Activated CD8-positive, alpha-beta memory T cell treated with anti-CD3 and anti-CD28 coated beads, Interleukin-2, amount 50 U/mL, for 1 hour (primary cell): ENCODE results near the gene NTPCR.
"Not testable (repeated sequence)": the region's sequence is repeated elsewhere in the genome, so short reads cannot be mapped to it uniquely, and the experiment has no call there.

ENCODE experiments used
- DNase-seq: peaks from one replicate; pipeline ENCODE4 v3.0.0-alpha.2; 2020; ENCODE audit errors: extremely low read depth

The NTPCR gene

DNA sequence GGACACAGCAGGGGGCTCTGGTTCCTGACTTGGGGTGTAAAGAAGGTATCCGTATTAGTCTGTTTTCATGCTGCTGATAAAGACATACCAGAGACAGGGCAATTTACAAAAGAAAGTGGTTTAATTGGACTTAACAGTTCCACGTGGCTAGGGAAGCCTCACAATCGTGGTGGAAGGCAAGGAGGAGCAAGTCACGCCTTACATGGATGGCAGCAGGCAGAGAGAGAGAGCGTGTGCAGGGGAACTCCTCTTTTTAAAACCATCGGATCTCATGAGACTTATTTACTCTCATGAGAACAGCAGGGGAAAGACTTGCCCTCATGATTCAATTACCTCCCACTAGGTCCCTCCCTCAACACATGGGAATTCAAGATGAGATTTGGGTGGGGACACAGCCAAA, 23.2 kb upstream of the NTPCR start:
- not testable (repeated sequence) for DNase-seq

- no peak for DNase-seq
Measured at GRCh38 chr1:232927830-232928505, 22.4 kb upstream of the NTPCR start.

GRCh38 chr1:232932486-232933425, 17.7 kb upstream of the NTPCR start:
- DNase-seq, result no peak

GRCh38 chr1:232936941-232937340, 13.5 kb upstream of the NTPCR start:
- DNase-seq, result no peak

DNA sequence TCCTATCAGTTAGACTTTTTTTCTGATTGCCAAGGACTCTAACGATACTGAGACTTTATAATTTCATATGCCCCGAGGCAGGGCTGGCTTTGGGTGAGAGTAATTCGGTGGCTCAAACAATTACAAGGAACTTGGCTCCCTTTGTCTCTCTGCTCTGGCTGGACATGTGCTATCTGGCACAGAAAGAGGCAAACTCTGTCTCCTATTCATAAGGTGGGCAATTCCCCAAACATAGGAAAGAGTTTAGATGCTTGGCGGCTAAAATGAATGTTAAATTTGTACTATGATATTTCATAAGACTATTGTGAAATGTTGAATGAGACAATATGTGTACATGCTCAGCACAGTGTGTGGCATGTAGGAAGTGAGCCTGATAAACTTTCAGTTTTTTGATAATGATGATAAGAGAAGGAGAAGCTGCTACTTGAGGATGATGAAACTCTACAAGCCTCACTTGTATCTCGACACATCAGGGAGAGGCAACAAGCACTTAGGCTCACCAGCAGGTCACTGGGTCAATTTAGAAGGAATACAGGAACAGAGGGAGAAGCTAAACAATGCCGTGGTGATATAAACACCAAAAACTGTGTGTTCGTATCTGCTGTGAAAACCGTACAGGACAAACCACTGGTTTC, 12.6 kb upstream of the NTPCR start:
- no peak for DNase-seq

GRCh38 chr1:232938926-232939325, 11.5 kb upstream of the NTPCR start:
- DNase-seq, result no peak

GRCh38 chr1:232939748-232940147, 10.7 kb upstream of the NTPCR start:
- no peak for DNase-seq

DNA sequence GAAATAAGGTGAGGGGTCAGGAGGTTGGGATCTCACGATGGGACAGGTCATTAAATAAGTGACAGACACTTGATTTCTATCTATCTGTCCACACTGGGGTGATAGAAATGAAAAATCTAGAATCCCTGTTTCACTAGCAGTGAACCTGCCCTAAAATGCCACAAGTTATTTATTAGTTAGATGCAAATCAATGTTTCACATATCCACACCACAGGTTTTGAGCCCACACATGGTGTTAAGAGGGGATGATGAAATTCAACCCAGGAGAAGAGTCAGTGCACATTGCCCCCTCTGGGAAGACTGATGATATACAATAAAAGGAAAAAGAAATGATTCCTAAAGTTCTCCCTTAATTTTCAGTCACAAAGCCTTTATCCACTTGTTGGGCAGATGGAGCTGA, 10.1 kb upstream of the NTPCR start:
- no peak for DNase-seq

- no peak for DNase-seq
Measured at GRCh38 chr1:232942413-232943294, 7.8 kb upstream of the NTPCR start.

GRCh38 chr1:232943679-232944252, 6.6 kb upstream of the NTPCR start:
- no peak for DNase-seq

DNA sequence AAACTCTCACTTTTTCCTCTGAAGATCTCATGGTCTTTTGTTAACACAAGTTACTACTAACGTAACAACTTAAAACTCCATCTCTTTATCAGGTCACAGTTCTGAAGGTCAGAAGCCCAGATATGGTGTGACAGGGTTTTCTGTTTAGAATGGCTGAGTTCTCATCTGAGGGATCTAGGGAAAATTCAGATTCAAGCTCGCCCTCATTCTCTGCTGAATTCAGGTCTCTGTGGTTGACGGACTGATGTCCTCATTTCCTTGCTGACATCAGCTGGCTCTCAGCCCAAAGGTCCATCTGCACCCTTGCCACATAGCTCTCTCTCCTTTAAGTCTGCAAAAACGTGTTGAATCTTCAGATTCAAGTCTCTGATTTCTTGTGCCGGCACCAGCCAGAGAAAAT, 6.1 kb upstream of the NTPCR start:
- DNase-seq, result no peak

DNA sequence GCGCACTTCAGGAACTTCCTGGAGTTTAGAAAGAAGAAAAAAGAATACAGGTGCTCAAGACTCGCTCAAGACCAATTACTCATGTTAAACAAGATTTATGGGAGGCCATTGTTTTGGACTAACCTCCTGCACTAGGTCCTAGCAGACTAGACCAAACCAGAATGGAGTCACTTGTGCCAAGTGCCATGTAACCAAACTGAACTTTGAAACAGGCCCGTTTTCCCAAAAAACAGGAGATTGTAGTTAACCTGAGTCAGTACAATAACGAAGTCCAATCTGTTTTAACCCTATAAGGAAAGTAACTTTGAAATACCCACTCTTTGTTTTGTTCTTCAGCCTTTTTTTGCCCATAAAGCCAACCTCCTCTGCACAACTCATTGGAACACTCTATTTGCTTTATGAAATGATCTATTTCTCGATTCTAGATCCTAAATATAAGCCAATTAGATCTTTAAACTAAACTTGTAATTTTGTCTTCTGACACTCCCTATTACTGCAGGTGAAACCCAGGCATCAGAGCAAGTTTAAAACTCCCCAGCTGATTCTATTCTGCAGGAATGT, 695 bp upstream of the NTPCR start:
- no peak for DNase-seq

- DNase-seq, result no peak
Measured at GRCh38 chr1:232951180-232951579, 769 bp downstream of the NTPCR start.

DNA sequence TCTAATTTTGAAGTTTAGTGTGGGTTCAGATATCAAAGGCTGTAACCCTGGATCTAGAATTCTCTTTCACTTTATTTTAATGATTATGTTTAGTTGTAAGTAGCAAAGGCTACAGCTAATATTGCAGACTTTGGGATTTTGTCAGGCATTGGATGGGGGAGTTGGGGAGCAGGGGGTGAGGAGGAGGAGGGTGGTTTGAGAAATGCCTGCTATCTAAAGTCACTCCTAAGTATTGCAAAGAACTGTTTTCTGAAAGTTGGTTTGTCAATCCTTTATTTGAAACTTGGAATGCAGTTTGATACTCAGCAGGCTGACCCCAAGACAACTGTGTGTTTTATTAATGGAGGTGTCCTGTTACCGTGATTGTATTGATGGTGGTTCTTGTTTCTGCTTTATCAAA, 1.2 kb downstream of the NTPCR start:
- DNase-seq, result no peak

- DNase-seq, result no peak
Measured at GRCh38 chr1:232952514-232953499, 2.4 kb downstream of the NTPCR start.

DNA sequence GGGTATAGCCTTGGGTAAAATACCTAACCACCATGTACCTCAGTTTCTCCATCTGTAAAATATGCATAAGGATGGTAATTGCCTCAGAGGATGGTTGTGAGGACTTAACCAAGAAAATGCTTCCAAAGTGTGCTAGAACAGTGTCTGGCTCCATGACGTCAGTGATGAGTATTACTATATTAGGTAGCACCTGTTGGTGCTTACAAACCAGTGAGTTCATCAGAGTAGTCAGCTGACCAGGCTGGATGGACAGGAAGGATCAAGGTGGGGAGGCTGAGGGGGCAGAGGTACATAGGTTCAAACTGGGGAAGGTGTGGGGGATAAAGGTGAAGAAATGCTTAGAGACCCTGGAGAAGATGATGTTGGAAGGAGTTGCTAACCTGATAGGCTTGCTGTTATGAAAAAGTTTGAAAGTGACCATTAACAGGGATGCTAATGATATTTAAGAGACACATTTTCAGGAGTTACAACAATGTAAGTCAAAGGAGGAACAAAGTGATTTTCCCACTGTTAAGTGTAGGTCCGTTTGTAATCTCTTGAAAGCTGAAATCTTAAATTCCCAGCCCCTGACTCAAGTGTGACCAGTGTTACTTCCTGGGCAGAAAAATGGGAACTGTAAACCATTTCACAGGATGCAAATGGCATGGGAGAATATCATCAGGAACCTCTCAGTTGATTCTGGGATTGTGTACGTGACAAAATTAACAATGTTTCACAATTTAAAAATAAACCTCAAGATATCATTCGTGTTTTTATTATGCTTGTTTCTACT, 4.4 kb downstream of the NTPCR start:
- no peak for DNase-seq

DNA sequence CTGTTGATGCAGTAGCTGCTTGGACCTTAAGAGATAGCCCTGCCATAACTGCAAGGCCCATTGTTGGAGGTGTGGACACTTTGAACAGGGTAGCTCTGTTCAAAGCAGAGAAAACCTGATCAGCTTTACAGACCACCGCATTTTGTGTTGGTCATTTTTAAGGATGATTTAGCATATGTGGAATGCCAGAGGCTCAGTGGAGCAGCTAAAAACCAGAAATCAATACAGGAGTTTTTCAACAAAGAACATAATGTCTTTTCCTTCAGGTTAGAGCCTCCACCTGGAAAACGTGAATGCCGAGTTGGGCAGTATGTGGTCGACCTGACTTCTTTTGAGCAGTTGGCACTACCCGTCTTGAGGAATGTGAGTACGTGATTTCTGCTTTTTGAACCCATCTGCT, 5.7 kb downstream of the NTPCR start:
- no peak for DNase-seq

GRCh38 chr1:232958067-232958466, 7.7 kb downstream of the NTPCR start:
- DNase-seq, result no peak
